OCI-LY7 (cell line): ENCODE results near the gene JAML. TPM values are rescaled to one million over a fixed set of nuclear protein-coding genes. Genes with fewer than 3 reads are reported as not detected.

Experiments used
- BruUV-seq: library from RNA; stranded (reverse); fragments of 400-500 nt; replicated peaks from 2 replicates; lab custom pipeline; 2021; lab: Mats Ljungman, UMichigan
- CTCF ChIA-PET: fragments of 300-600 bp; sonication (Branson Sonifier 250); formaldehyde crosslinking; loops from one replicate; lab custom pipeline; 2022; ENCODE audit warnings: antibody characterized with exemption; ENCODE audit not compliant: unreplicated experiment; lab: Charles Lee
- POLR2A ChIA-PET: fragments of 300-600 bp; sonication (Branson Sonifier 250); formaldehyde crosslinking; loops from one replicate; lab custom pipeline; 2022; ENCODE audit warnings: antibody characterized with exemption; lab: Charles Lee
- DNase-seq: peaks from one replicate; pipeline ENCODE4 v3.0.0-alpha.2; 2015; ENCODE audit warnings: low spot score
- H2AFZ ChIP-seq: fragments of 200-600 bp; sonication (generic), shearing (Covaris generic); 2 replicates; pipeline ENCODE4 v1.6.1; 2014; ENCODE audit warnings: mild to moderate bottlenecking, antibody characterized with exemption, low read length, moderate library complexity
- H3K27ac ChIP-seq: fragments of 200-600 bp; sonication (generic); 2 replicates; pipeline ENCODE4 v1.5.1; 2014; ENCODE audit warnings: mixed run types, low read depth, mild to moderate bottlenecking, moderate library complexity, low read length, inconsistent platforms; ENCODE audit not compliant: poor library complexity, severe bottlenecking
- H3K36me3 ChIP-seq: fragments of 200-600 bp; sonication (generic); 2 replicates; pipeline ENCODE4 v1.6.1; 2014; ENCODE audit warnings: mild to moderate bottlenecking, antibody characterized with exemption, low read length, moderate library complexity, mixed read lengths; ENCODE audit not compliant: insufficient read depth
- H3K4me1 ChIP-seq: fragments of 200-600 bp; sonication (generic); 2 replicates; pipeline ENCODE4 v1.5.1; 2014; ENCODE audit warnings: mild to moderate bottlenecking, low read length; ENCODE audit not compliant: insufficient read depth, poor library complexity, severe bottlenecking
- H3K4me2 ChIP-seq: fragments of 200-600 bp; sonication (generic); 2 replicates; pipeline ENCODE4 v1.6.1; 2014; ENCODE audit warnings: mild to moderate bottlenecking, low read length
- H3K4me3 ChIP-seq: fragments of 200-600 bp; sonication (generic); 2 replicates; pipeline ENCODE4 v1.5.1; 2014; ENCODE audit warnings: mild to moderate bottlenecking, low read depth, low read length; ENCODE audit not compliant: poor library complexity, severe bottlenecking
- H3K79me2 ChIP-seq: fragments of 200-600 bp; sonication (generic); 2 replicates; pipeline ENCODE4 v1.6.1; 2016; ENCODE audit warnings: low read depth, mild to moderate bottlenecking, low read length, moderate library complexity, mixed read lengths; ENCODE audit not compliant: insufficient read depth
- H3K9me2 ChIP-seq: fragments of 200-600 bp; sonication (generic); 2 replicates; pipeline ENCODE4 v1.6.1; 2016; ENCODE audit warnings: mild to moderate bottlenecking, low read length, mixed read lengths; ENCODE audit not compliant: insufficient read depth
- H3K9me3 ChIP-seq: fragments of 200-600 bp; sonication (generic); 2 replicates; pipeline ENCODE4 v1.6.1; 2014; ENCODE audit warnings: mild to moderate bottlenecking, mixed run types, low read length, mixed read lengths
- H4K20me1 ChIP-seq: fragments of 200-600 bp; sonication (generic); 2 replicates; pipeline ENCODE4 v1.6.1; 2014; ENCODE audit warnings: mild to moderate bottlenecking, antibody characterized with exemption, low read length, moderate library complexity, mixed read lengths; ENCODE audit not compliant: insufficient read depth
- CTCF ChIP-seq: fragments of 200-600 bp; sonication (generic); conservative IDR thresholded peaks from 2 replicates; pipeline ENCODE4 v1.5.1; 2014; ENCODE audit warnings: mild to moderate bottlenecking, antibody characterized with exemption, low read length, moderate library complexity, mixed read lengths
- EZH2phosphoT487 ChIP-seq: fragments of 200-600 bp; sonication (generic); IDR thresholded peaks from 2 replicates; pipeline ENCODE4 v1.6.1; 2018; ENCODE audit warnings: low read depth, borderline replicate concordance, mild to moderate bottlenecking, mixed run types, antibody characterized with exemption, low read length, moderate library complexity, mixed read lengths
- intact Hi-C: fragments of 100-400 bp; cut with micrococcal nuclease; formaldehyde crosslinking; loops from one replicate; pipeline ENCODE4 v1.10.0; 2022; ENCODE audit not compliant: unreplicated experiment
- total RNA-seq, 2 experiments: library from RNA; depleted of rRNA in 1 of 2; stranded (reverse); fragments of >200 nt in 1 of 2; shearing (Covaris generic) in 1 of 2; gene quantifications; 2 replicates each; pipeline ENCODE4 v1.2.3, GENCODE V29; 2014 to 2022

JAML gene
- total RNA-seq, 2 experiments from 2014 or later: 0.63 to 0.73 TPM

- H3K4me2 ChIP-seq: no peak overlapping the region
Measured at GRCh38 chr11:118147502-118147901, 77.3 kb downstream of the JAML start.

GRCh38 chr11:118146554-118146953 lies 78.3 kb downstream of the JAML start:
- no peaks in the 10 kb centered on the region for H3K4me1 ChIP-seq
- H3K4me2 ChIP-seq: no peak overlapping the region
- no peaks in the 10 kb centered on the region for H4K20me1 ChIP-seq
- DNase-seq: no peak
- CTCF ChIA-PET: no interaction called here
- intact Hi-C loops: loop anchor here (5.0 kb wide), 1 partner anchor 471 kb away; no protein-coding TSS in a partner anchor
- no peak overlapping the region for H3K4me3 ChIP-seq
- no TSS peak for BruUV-seq
- no peak overlapping the region for H2AFZ ChIP-seq
- no peaks in the 10 kb centered on the region for H3K36me3 ChIP-seq
- H3K79me2 ChIP-seq: no peaks in the 10 kb centered on the region
- H3K9me2 ChIP-seq: no peaks in the 10 kb centered on the region
- no peaks in the 10 kb centered on the region for H3K9me3 ChIP-seq
- TF ChIP-seq CTCF: no peak
- TF ChIP-seq EZH2phosphoT487: no peak
- H3K27ac ChIP-seq: no peak overlapping the region
- POLR2A ChIA-PET: interaction anchor here (0.6 kb wide), 1 partner anchor 260 kb away, joined by 4 read pairs; no protein-coding TSS in a partner anchor

More at GRCh38 chr11:118147502-118147901, 77.3 kb downstream of the JAML start:
- H2AFZ ChIP-seq: no peak overlapping the region
- intact Hi-C loops: loop anchor here (5.0 kb wide), 1 partner anchor 470 kb away; no protein-coding TSS in a partner anchor
- no peaks in the 10 kb centered on the region for H3K9me2 ChIP-seq
- no peak overlapping the region for H3K4me3 ChIP-seq
- H3K36me3 ChIP-seq: no peaks in the 10 kb centered on the region
- no peak for TF ChIP-seq CTCF
- no peak for TF ChIP-seq EZH2phosphoT487
- no TSS peak for BruUV-seq
- no peaks in the 10 kb centered on the region for H3K79me2 ChIP-seq
- H3K4me1 ChIP-seq: no peaks in the 10 kb centered on the region
- ChIA-PET POLR2A (no interaction called here), CTCF (no interaction called here)
- H3K27ac ChIP-seq: no peak overlapping the region
- no peaks in the 10 kb centered on the region for H4K20me1 ChIP-seq
- no peak for DNase-seq
- H3K9me3 ChIP-seq: no peaks in the 10 kb centered on the region
